Stimulated activated CD4-positive, alpha-beta T cell treated with anti-CD3 and anti-CD28 coated beads, Interleukin-15, amount 100 ng/mL, for 24 hours (primary cell): Measurements from ENCODE around the gene CTXND1.

Source experiments
- DNase-seq: peaks from one replicate; pipeline ENCODE4 v3.0.0-alpha.2; 2020

Gene CTXND1

DNA sequence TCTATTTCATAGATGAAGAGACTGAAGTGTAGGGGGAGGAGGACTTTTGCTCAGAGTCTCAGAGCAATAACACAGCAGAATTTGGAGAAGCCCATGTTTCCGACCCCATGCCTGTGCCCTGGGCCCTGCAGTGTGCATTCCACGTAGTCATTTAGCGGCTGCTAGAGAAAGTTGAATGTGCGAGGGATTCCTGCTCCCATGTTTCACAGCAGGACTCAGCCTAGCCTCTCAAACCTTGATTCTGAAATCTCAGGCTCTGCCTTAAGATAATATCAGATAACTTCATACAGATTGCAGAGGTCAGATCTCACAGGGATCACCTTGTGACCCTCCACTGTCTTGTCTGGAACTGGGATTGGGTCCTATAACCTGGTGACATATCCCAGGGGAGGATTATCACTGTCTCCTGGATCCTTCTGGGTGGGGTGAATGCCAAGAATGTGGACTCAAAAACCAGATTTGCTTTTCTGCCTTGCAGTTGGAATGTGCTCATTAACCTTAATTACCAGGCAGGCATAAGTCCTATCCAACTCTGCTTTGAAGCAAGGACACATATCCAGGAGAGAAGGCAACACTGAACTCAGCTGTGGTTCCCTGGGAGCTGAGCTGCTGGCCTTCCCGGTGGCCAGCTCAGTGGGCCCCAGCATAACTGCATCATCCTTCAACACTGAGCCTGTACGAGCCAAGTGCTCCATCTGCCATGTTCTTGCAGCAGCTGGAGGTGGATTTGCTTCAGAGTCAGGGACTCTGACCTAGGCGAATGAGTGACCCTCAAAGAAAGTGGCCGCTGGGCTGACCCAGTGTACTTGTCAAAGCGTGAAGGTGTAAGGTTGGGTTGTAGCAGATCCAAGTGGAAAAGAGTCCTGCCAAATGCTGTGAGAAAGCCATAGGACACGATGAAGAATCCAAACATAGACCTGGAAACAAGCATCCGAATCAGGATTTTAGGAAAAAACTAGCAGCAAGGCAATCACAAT lies 43.0 kb downstream of the CTXND1 start:
- no peak for DNase-seq

DNA sequence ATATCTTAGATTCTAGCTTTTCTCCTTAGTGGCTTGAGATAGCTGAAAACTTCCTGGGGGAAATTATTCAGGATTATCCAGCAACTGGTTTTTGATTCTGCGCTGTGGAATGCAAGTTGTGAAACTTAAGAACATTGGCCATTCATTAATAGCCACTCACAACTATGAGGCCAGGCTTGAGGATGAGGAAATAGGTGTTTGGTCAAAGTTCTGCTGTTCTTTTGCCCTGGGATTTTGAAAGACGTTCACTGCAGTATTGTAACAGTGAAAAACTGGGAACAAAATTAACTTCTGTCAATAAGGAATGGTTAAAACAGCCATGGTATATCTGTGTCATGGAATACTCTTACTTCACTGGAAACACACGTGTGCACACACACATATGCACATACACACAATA lies 44.1 kb downstream of the CTXND1 start:
- no peak for DNase-seq

DNA sequence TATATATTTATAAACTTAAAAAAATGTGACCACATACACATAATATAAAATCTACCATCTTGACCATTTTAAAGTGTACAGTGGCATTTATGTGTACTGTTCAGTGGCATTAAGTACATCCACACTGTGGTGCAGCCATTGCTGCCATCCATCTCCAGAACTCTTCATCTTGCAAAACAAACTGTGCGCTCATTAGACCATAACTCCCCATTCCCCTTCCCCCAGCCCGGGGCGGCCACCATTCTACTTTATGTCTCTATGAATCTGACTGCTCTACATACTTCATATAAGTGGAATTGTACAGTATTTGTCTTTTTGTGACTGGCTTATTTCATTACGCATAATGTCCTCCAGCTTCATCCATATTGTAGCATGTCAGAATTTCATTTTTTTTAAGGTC lies 47.8 kb downstream of the CTXND1 start:
- no peak for DNase-seq

DNA sequence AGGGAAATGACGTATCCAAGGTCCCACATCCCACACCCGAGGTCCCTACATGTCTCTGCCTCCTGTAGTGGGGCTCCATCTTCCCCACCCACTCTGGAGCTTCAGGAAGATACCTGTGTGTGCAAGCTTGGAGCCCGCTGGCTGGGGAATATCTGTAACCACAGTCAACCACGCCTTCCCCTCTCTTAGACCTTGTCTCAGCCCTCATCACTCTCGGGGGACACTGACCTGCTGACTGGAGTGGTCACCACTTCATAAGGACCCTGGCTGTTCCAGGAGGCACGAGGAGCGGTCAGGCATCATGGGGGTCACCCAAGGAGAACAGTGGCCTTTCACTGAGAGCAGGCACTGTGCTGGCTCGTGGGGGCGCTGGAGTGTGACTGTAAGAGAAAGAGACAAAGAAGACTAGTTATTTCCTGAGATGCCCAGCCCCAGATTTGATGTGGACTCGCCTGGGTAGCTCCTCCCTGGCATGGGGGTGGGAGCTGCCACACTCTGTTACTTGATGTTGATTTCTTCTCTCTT lies 48.6 kb downstream of the CTXND1 start:
- no peak for DNase-seq

DNA sequence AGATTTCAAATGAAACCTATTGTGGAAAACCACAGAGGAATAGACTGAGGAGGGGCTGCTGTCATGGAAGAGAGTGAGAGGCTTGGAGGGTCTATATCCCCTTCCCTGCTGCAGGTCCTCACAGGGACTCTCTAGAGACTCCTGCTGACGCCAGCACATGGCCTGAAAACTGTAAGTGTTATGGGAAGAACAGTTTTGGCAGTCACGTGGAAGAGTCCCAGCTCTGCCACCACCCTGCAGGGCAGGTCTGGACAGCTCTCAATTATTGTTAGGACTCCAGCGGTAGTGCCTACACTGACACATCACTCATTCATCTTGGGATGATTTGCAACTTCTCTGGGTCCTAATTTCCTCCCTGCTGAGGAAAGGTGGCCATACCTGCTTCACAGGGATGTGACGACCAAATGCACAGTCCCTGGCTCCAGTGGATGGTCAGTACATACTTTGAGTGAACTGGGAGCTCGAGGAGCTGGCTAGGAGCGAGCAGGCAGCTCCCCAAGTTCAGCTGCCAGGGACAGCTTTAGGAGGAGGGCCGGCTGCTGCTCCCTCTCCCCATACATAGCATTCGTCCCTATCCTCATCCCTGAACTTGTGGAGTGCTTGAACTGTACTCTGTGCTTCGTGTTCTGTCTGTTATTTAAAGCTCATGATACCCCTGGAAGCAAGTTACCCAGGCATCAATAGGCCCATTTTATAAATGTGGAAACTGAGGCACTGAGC lies 49.2 kb downstream of the CTXND1 start:
- no peak for DNase-seq

DNA sequence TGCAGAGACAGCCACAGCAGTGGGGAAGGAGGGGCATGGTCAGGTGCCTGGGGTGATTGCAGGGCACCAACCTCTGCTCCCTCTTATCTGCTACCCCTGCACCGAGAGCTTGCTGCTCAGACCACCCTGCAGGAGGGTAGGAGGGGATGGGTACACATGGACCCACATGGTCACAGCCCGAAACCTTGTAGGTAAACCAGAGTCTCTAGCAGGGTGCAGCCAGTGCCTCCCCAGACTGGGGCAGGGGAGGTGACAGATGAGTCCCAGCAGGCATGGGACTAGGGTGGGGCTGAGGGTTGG lies 50.0 kb downstream of the CTXND1 start:
- DNase-seq, result no peak

DNA sequence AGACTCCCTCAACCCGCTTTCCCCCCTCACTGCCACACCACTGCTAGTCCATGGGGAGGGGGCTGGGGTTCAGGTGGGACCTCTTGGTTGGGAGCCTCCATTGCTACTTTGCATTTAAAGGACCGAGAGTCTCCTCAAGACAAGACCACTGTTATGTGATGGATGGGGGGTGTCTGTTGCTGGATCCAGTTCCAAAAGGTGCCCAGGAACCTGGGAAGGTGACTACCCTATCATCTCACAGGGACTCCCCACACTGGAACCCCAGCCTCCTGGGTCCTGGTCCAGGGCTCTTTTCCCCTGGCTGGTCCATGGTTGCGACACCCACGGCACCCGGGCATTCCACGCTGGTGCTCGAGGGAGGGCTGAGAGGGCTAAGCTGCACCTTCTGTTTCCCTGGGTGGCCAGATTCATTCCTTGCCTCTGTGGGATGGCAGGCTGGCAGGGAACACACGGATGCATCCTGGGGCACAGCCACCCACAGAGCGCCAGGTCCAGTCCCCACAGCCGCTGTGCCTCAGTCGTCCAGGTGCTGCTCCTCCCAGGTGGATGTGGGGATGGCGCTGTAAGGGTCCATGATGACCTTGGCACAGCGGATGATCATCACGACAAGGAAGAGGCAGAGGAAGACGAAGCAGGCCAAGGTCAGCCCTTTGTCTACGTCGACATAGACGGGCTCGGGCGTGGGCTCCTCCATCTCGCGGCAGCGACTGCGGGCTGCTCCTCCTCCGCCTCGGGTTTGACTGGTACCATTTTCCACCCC lies 50.6 kb downstream of the CTXND1 start:
- no peak for DNase-seq

DNA sequence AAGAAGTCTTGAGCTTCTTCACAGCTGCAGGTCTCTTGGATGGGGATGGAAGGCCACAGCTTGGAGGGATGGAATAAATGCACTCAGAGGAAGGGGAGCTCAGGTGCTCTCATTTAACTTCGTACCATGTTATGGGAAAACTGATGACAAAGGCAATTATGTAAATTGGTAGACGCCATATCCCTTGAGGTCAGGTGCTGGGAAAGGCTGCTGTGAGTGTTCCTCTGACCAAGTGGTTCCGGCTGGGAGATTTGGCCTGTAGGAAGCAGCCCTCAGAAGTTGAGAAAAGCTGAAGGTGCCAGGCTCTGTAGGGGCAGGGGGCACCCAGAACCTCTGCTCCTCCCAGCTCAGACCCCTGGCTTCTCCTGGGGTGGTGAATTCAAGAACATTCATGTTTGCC lies 52.1 kb downstream of the CTXND1 start:
- no peak for DNase-seq

DNA sequence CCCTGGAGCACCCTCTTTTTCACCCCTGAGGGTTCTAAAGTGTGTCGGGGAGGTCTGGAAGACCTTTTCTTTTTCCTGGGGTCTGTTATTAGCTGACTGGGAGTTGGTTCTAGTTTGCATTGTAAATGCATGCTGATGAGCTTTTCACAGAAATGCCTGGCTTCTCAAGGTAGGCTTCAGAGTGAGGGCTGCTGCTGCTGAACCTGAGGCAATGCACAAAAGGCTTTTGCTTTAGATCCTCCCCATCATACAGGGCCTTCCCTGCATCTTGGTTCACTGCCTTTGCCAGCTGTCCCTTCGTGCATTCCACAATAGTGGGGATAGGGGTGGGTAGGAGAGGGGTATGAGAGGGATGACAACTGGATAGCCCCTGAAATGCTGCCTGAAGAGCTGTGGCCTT lies 52.6 kb downstream of the CTXND1 start:
- no peak for DNase-seq

DNA sequence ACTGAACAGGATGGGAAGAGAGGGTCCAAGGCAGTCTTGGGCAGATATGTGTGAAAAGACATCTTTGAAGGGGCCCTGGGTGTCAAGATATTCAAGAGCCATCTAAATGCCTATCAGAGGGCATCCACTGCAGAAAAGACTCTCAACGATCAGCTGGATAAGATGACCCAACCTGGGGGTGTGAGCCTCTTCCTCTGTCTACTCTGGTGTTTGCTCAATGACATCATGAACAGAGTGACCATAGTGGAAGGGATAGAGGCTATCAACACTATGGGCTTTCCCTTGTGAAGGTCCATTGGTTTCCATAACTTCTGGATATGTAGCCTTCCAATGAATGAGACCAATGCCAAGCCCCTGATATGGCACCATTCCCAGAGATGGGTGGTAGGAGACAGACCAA lies 57.1 kb downstream of the CTXND1 start:
- no peak for DNase-seq

DNA sequence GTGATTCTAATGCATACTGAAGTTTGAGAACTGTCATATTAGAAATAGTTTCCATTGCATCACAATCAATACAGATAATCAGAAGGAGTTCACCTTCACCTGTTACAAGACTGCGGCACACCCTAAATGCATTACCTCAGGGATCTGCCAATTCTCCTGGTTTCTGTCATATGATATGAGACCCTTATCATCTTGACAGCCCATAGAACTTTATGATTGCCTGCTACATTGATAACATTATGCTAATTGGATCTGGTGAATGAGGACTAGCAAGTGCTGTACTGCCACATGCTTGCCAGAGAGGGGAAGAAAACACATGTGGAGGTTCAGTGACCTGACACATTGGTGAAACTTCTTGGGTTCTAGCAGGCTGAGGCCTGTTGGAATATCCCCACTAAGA lies 57.8 kb downstream of the CTXND1 start:
- DNase-seq, result no peak

DNA sequence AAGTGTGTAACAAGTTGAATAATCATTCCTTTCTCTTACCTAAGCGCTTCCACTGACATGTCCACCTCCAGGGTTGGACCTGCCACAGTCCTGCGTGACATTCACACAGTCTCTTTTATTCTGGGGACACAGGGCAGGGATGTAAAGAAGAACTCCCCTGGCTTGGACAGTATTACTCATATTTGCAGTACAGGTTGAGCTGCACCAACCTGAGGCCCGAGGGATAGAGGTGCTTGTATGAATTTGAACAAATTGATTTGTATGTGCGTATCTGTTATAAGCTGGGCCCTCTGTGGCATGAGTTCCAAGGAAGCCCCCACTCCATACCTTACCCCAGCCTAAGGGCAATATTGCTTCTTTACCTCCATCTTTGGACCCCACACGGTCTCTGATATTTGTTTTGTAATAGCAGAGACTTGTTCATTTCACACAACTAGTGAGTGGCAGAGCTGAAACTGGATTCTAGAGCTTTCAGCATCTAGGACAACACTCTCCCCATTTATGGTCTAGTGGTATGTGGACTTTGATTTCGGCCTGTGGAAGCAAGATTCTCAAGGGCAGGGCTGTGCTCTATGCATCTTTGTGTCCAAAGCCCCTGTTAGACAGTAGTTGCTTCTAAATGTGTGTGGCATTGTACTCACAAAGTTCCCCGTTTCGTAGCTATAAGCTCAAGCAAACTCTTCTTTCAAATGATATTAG lies 60.0 kb downstream of the CTXND1 start:
- DNase-seq, result no peak

DNA sequence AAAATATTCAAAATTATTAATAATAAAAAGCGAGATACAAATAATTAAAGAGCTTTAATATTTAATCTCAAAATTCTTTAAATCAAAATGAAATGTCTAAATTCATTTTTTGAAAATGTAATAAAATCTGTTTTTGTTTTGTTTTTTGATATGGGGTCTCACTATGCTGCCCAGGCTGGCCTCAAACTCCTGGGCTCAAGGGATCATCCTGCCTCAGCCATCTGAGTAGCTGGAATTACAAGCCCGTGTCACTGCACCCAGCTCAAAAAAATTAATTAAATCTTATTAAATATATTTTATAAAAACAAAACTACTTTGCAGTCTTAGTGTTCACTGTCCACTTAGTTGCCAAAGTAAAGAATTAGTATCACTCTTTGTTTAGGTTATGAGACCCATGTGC lies 60.8 kb downstream of the CTXND1 start:
- DNase-seq, result no peak

DNA sequence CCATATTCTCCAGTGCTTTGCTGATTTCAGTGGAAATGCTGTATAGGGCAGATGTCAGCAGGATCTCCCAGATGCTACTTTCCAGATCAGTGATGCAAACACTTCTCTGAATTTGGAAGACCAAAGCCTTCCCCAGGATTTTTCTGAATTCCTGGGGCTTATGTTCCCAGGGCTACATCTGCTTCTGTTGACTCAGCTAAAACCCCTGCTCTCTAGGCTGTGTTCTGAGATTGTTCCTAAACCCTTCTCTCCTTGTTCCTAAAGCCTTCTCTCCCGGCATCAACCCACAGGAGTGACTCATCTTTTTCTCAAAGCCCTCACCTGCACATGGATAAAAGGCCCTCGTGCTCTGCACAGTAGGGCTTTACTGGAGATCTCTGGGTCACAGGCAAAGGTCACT lies 63.8 kb downstream of the CTXND1 start:
- no peak for DNase-seq

DNA sequence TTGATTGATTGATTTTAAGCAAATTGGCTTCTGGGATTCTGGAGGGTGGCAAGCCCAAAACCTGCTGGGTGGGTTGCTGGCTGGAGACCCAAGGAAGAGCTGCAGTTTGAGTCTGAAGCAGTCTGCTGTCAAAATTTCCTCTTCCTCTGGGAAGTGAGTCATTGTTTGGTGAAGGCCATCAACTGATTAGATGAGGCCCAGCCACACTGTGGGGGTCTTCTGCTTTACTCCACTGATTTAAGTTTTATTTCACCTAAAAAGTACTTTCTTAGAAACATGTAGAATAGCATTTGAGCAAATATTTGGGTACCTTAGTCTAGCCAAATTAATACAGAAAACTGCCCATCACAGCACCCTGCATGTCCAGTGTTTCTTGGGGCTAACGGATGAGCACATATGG lies 65.4 kb downstream of the CTXND1 start:
- DNase-seq, result no peak

DNA sequence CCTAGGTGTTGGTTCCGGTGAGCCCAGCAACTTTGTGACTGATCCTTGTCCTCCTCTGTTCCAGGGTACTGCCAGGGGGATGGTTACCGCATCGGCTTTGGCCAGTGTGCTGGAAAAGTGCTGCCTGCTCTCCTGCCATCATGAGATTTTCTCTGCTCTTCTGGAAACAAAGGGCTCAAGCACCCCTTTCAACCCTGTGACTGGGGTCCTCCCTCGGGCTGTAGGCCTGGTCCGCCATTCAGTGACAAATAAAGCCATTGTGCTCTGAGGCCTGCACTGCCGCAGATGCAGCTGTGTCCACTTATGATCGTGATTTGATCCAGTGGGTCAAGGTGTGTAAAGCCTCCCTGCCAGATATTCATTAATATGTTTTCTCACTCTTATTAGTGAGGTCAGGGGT lies 65.9 kb downstream of the CTXND1 start:
- no peak for DNase-seq

DNA sequence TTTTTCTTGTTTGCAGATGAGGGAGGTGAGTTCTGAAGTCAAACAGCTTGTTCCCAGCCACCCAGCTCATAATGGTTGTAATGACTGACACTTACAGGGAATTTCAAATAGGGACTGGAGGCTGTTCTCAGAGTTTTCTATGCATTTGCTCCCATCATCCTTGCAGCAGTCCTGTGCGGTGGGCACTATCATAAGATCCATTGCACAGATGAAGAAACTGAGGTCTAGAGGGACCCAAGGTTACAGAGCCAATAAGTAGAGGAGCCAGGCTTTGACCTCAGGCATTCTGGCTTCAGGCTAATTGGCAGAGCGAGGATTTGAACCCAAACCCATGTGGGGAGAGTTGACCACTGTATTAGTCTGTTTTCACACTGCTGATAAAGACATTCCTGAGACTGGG lies 66.9 kb downstream of the CTXND1 start:
- no peak for DNase-seq

DNA sequence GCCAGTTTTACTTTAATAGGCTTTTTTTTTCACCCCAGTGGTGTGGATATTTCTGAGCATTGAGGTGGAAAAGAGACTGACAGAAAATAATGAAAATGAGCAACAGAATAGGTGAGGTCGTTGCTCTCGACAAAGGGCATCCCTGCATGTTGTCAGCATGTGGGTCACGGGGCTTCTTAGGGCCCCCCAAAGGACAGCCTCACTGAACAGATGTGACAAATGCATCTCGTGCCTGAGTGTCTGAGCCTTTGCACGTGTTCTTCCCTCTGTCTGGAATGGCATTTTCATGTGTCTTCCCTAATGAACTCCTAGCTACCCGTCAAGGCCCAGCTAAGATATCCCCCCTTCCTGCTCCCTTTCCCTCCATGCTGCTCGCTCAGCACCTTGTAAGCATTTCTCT lies 67.5 kb downstream of the CTXND1 start:
- no peak for DNase-seq

DNA sequence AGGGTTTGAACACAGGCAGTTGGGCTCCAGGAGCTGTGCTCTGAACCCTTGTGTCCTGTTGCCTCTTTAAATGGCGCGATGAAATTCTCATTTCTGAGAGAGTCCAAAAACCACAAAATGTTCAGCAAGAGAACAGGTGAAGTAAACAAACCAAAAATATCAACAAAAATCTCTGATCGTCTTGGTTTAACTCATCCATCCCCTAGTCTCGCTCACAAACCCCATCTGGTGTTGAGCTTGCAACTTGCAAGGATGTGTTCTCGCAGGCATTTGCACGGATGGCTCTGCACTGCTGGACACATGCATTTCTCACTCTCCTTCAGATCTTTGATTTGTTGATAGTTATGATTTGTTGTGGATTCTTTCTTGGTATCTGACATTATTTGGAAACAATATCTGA lies 68.1 kb downstream of the CTXND1 start:
- DNase-seq, result no peak

DNA sequence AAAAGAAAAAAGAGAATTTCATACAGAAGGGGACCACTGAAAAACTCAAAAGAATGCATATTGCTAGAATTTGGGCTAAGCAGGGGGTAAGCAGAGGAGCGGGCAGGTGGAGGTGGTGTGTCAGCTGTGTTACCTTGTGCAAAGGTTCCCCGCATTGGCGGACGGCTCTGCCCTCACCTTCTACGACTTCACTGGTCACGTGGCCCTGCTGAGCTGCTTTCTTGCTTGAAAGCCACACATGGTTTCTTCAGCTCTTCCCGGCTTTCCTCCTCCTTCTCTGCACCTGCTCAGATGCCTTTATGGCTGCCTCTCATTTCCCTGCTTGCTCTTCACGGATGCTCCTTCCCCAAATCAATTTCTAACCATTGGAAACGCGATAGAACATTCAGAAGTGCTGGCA lies 68.7 kb downstream of the CTXND1 start:
- no peak for DNase-seq

DNA sequence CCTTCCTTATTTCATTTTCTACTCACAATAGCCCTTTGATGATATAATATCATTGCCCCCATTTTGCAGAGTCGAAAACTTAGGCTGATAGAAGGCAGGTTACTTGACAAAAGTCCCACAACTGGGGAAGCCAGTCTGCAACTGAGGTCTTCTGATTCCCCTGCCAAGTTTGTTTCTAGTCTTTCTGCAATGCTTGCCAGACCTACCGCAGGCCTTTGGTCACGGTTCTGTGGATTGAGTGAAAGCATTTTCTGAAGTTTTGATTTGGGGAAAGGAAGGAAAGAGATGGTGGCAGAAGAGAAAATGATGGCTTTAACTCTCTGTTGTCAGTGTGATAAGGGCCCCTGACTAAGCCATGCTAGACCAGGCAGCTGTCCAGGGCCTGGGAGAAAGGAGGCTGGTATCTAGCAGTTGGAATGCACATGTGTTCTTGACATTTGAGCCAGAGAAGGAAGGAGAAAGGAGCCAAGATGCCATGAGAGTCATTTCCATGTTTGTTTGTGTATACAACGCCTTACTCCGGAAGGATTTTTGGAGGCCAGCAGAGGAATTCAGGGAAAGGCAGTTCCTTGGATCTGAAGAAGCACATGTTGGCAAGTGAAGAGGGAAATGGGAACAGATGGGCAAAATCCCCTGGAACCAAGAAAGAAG lies 69.3 kb downstream of the CTXND1 start:
- DNase-seq, result no peak

DNA sequence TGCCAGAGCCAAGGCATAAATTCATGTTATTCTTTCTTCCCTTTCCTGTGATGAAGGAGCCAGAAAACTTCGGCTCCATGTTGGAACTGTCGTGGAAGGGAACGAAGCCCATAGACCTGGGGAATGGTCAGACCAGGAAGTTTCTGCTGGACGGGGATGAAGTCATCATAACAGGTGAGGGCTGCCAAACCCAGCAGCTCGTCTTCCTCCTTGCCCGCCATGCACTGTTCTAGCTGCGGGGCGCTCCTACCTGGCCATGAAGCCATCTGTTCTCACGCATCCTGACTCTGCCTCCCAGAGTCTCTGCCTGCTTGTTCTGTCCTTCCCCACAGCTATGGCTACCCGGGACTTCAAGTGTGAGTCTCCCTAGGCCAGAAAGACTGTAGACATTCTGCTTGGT lies 71.0 kb downstream of the CTXND1 start:
- DNase-seq, result no peak
